GM19099 (cell line): ENCODE results near the gene ARMC8.

Source experiments
- POLR2A ChIP-seq: IDR thresholded peaks from 3 replicates; pipeline ENCODE4 v1.6.1; 2011; ENCODE audit warnings: low read depth; ENCODE audit not compliant: insufficient read length; ENCODE audit errors: extremely low read depth

ARMC8 gene, protein sequence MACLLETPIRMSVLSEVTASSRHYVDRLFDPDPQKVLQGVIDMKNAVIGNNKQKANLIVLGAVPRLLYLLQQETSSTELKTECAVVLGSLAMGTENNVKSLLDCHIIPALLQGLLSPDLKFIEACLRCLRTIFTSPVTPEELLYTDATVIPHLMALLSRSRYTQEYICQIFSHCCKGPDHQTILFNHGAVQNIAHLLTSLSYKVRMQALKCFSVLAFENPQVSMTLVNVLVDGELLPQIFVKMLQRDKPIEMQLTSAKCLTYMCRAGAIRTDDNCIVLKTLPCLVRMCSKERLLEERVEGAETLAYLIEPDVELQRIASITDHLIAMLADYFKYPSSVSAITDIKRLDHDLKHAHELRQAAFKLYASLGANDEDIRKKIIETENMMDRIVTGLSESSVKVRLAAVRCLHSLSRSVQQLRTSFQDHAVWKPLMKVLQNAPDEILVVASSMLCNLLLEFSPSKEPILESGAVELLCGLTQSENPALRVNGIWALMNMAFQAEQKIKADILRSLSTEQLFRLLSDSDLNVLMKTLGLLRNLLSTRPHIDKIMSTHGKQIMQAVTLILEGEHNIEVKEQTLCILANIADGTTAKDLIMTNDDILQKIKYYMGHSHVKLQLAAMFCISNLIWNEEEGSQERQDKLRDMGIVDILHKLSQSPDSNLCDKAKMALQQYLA

DNA sequence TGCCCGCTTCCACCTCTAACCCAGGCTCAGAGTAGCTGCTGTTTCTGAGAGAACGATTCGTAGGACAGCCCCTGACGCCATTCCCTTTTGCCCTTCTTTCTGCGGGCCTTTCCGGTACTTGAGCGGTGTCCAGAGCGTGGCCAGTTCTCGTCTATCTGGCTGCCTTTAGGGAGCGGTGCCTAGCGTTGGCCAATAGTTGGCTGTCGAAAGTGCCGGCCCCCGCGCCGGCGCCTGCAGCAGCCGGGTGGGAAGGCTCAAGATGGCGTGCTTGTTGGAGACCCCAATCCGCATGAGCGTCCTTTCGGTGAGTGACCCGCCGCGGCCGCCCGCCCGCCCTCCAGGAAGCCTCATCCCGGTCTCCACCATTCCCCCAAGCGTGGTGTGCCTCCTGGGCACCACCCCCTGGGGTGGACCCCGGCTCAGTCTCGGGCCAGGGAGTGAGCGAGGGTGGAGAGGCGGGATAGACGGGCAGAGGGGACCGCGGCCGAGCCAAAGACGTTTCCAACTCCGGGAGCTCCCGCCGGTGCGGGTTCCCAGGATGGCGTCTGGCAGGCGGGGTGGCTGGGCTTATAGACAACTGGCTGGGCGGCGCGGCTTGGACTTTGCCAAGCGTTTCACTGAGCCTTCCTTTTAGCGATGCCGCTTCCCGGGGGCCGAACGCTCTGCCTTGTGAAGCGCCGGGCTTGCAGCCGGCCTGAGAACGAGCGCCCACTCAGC is at the start of gene ARMC8:
TSS of gene ARMC8 (plus strand) at position 6 of the 717 bp plus-strand sequence. CDS start at position 260, 254 bp downstream.
- TF ChIP-seq POLR2A, result peak; percentile 79

DNA sequence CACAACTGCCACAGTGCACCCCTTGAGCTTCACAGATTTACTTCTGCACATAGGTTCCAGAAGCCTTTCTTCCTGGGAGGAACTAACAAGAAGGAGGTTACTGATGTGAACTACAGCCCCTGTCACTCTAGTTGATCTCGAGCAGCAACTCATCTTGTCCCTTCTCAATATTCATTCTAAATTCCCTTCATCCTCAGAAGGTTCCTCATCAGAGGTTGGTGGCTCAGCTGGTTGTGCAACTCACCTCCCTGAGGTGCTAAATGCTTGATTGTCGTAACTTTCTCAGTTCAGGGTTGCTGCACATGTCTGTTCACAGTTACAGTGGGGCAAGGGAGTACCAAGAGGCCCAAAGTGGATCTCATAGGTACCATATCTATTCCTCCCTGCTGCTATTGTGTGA is 49.2 kb upstream of the ARMC8 start:
- TF ChIP-seq POLR2A, result no peak

DNA sequence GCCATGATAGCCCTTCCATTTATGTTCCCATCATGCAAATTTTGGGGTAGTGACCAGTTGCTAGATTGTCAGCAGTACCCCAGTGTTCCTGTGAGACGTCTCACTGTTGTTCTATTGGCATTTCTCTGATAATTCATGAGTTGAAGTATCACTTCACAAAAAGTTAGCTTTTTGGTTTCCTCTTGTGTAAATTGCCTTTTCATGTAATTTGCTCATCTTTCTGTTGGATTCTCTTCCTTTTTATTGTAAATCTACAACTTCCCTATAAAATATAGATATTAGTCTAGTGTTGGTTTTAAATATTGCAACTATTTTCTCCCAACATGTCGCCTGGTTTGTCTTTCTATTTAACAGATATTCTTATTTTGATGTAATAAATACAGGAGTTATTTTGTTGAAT is 47.4 kb upstream of the ARMC8 start:
- TF ChIP-seq POLR2A, result no peak

DNA sequence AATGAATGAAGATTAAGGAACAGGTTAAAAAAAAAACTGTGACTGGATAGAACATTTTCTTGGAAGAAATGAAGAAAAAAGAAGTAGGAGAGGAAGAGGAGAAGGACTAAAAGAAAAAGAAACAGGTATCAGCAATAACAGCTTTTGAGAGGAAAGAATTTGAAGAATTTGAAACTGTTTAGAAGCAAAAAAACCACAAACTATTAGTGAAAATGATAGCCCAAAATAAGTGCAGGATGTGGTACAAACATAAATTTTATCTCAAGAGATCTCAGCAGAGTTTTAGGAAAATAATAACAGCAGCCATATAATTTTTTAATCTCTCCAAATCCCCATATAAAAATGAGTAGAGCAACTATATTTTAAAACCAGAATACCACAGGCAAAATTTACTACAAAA is 46.2 kb upstream of the ARMC8 start:
- TF ChIP-seq POLR2A, result no peak

DNA sequence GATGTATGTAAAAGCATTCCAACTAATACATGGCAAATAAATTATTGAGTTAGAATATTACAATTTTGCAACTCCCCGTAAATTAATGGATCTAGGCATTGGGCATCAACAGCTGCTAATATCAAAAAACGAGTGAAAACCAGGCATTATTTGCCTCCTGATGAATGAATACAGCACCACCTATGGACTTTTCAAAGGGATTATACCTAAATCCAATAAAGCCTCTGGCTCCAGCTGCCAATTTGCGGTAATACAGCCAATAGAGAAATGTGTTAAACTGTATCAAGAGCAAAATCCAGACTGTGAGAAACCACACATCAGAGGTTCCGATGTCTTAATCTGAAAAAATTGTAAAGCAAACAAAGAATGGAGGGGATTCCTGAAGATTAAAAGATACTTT is 38.6 kb upstream of the ARMC8 start:
- TF ChIP-seq POLR2A, result no peak

DNA sequence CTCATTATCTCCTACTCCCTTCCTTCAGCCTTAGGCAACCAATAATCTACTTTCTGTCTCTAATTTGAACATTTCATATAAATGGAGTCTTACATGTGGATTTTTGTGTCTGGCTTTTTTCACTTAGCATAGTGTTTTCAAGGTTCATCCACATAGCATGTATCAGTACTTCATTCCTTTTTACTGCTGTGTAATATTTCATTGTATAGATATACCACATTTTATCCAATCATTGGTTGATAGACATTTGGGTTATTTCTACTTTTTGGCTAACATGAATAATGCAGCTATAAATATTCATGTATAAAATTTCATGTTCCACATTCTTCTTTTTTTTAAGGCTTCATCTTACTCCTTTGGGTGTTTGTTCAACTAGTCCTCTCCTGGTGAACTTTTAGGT is 32.6 kb upstream of the ARMC8 start:
- TF ChIP-seq POLR2A, result no peak

DNA sequence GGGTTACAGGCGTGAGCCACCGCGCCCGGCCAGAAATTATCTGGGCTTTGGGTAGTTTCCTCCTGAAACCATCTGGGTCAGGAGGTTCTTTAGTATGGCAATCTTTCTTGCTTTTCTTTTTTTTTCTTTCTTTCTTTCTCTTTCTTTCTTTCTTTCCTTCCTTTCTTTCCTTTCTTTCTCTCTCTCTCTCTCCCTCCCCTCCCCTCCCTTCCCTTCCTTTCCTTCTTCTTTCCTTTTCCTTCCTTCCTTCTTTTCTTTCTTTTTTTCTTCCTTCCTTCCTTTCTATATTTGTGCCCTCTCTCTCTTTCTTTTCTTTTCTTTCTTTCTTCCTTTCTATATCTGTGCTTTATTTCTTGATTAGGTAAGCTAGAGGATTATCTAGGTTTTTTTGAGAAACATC is 29.4 kb upstream of the ARMC8 start:
- TF ChIP-seq POLR2A, result no peak

DNA sequence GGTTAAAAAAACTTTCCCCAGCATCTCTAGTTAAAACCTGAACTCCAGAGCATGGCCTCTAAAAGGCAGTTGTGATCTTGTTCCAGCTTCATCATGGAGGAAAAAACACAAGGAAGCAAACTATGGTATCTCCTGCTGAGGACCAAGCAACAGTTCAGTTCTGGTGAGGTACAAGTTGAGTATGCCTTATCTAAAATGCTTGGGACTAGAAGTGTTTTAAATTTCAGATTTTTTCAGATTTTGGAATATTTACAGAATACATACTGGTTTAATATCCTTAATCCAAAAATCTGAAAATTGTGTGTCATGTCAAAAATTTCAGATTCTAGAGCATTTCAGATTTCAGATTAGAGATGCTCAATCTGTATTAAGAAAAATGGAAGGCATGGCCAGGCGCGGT is 22.0 kb upstream of the ARMC8 start:
- TF ChIP-seq POLR2A, result no peak

DNA sequence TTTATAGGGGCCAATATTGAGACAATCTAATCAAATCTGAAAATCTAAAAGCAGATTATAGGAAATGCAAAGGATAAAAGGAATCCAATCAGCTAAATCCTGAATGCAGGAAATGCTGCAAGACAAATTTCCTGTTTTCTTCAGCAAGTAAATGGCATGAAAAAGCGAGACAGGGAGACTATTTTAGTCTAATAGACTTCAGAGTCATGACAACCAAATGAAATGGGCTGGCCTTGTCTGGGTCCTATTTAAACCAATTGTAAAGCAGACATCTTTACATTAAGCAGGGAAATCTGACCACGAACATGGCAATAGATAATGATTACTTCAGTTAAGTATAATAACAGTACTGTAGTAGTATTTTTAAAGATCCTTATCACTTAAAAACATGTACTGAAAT is 14.5 kb upstream of the ARMC8 start:
- TF ChIP-seq POLR2A, result no peak

DNA sequence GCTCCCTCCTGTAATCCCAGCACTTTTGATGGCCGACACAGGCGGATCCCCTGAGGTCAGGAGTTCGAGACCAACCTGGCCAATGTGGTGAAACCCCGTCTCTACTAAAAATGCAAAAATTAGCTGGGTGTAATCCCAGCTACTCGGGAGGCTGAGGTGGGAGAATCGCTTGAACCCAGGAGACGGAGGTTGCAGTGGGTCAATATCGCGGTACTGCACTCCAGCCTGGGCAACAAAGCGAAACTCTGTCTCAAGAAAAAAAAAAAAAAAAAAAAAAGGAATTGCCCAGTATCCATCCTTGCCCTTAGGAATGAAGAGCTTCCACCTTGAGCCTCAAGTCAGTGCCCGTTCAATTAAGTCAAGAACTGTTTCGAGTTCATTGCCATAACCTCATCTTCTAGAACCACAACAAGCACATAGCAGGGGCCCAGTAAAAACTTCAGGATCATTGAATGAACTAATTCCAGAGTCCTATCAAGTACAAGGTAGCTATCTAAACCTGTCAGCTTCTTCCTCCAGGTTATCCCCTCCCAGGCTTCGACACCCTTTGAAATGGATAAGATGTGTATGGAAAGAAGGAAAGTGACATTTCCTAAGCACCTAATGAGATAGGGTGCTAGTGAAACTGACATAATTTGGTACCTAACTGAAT is 13.2 kb upstream of the ARMC8 start:
- TF ChIP-seq POLR2A, result no peak

DNA sequence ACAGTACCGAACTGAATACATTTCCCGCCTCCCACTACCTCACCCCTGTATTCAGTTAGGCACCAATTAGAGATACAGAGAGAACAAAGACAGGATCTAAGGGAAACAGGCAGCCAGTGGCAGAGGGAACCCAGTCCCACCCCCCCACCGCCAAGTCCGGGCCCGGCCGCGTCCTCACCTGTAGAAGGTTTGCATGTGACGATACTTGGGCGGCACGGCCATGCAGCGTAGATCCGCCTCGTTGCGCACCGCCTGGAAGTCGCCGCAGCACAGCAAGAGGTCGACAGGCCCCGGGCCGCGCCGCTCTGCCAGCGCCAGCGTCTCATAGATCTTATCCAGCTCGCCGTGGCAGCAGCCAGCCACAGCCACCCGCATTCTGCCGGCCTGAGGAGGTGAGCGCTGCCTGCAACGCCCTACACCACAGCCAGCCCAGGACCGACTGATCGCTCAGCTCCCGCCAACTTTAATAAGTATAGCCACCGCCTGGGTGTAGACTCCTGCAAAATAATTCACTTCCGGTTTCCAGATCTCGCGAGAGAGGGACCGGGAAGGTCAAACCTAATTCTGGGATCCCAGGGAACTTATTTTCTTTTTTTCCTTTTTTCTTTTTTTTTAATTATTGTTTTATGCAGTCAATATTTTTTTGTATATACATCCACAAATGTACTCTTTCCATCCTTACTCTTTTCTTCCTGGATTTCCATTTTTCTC is 12.5 kb upstream of the ARMC8 start, which contains the start of gene DBR1:
TSS of gene DBR1 (minus strand) at position 501 of the 711 bp plus-strand sequence. CDS start at position 375, 126 bp downstream.
- peak; percentile 89 for TF ChIP-seq POLR2A

DNA sequence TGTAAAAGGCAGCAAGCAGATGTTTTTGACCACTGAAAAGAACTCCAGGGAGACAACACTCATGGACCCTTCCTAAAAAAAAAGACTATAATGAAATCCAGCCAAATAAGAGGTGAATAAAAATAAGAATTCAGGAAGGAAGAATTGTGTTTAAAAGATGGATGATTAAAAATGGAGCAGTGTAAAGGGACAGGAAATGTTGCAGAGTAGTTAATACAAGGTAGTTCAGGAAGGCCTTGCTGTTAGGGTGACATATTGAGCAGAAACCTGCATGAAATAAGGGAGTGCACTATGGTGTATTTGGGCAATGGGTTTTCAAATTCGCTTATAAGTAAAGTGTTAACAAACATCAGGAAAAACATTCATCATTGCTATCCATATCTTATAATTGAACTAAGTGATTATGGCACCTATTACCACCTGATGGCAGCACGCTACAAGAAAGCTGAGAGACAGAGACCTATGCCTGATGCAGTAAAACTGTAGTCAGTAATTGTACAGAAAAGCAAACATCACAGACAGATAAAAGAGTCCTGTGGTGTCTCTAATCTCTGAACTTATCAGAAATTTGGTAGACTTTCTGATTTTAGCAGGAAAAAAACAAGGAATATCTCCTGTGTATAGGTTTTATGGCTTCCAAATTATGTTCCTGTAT is 6.6 kb upstream of the ARMC8 start:
- TF ChIP-seq POLR2A, result no peak

DNA sequence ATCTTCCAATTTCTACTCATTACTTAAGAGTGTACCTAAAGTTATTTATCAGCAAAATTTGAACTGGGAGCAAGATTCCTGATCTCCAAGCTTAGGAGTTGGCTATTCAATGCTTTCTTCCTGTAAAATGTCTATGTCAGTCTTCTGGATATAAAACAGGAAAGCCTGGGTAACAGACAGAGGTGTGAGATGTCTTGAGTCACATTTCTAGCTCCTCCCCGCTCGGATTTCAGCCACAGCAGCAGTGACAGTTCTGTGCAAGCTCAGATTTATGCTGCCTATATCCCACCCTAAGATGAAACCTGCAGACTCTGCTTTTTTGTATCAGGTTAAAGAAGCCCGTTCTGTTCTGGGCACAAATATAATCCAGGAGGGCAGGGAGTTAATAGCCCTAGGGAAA is 2.1 kb upstream of the ARMC8 start:
- no peak for TF ChIP-seq POLR2A

DNA sequence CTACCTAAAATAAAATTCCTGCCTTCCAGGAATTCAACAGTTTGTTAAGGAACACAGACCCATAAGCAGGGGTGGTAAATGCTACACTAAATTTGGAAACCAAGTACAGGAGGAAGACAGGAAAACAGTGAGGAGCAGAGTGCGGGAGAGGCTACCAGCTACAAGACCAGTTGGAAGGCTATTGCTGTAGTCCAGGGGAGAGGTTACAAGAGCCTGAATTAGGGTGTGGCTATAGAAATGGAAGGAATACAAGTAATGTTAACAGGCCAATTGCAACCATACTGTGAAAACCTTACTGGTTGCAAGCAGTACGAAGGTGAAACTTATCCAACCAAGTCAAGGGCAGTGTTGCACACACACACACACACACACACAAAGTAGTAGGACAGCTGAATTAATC is 880 bp upstream of the ARMC8 start:
- TF ChIP-seq POLR2A, result no peak
